ENCODE measurements around the gene ZNF813.

DNA sequence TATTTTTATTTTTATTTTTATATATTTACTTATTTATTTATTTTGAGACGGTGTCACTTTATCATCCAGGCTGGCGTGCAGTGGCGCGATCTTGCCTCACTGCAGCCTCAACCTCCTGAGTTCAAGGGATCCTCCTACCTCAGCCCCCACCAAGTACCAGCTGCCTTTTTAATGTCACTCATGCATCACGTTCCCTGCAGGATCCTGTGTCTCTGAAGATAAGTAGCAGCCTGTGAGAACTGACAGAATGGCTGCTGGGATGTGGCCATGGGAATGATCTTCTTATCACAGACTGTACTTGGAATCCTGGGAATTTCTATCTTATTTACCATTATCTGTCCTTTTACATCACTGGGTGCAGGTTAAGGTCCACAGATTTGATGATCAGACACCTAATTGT lies 45.0 kb upstream of the ZNF813 start:
- TF ChIP-seq, protein P1, sequence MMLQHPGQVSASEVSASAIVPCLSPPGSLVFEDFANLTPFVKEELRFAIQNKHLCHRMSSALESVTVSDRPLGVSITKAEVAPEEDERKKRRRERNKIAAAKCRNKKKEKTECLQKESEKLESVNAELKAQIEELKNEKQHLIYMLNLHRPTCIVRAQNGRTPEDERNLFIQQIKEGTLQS (IDR thresholded peaks at IDR 0.05): no peak
- TF ChIP-seq, protein P1 (CRISPR knock-in tag; conservative IDR thresholded peaks at IDR 0.05): no peak
- TF ChIP-seq CTBP1 (IDR thresholded peaks at IDR 0.05; ENCODE audit: borderline replicate concordance) (no peak), ZNF184 (CRISPR knock-in tag; IDR thresholded peaks at IDR 0.05) (no peak), KDM1A (IDR thresholded peaks at IDR 0.05) (no peak), POLR2AphosphoS5 (IDR thresholded peaks at IDR 0.05; ENCODE audit: control insufficient read depth, insufficient read depth, low read depth, low read length) (no peak), ZFP36 (IDR thresholded peaks at IDR 0.05; ENCODE audit: low read depth, low read length, partially characterized antibody) (no peak), EP300 (IDR thresholded peaks at IDR 0.05; ENCODE audit: low read length) (no peak), ZBTB8A (IDR thresholded peaks at IDR 0.05; ENCODE audit: partially characterized antibody) (no peak), CHD2 (IDR thresholded peaks at IDR 0.05; ENCODE audit: low read depth, low read length) (no peak)
- TF ChIP-seq, protein P2, sequence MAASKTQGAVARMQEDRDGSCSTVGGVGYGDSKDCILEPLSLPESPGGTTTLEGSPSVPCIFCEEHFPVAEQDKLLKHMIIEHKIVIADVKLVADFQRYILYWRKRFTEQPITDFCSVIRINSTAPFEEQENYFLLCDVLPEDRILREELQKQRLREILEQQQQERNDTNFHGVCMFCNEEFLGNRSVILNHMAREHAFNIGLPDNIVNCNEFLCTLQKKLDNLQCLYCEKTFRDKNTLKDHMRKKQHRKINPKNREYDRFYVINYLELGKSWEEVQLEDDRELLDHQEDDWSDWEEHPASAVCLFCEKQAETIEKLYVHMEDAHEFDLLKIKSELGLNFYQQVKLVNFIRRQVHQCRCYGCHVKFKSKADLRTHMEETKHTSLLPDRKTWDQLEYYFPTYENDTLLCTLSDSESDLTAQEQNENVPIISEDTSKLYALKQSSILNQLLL (CRISPR knock-in tag; IDR thresholded peaks at IDR 0.05; ENCODE audit: borderline replicate concordance): no peak
- TF ChIP-seq, protein P3, sequence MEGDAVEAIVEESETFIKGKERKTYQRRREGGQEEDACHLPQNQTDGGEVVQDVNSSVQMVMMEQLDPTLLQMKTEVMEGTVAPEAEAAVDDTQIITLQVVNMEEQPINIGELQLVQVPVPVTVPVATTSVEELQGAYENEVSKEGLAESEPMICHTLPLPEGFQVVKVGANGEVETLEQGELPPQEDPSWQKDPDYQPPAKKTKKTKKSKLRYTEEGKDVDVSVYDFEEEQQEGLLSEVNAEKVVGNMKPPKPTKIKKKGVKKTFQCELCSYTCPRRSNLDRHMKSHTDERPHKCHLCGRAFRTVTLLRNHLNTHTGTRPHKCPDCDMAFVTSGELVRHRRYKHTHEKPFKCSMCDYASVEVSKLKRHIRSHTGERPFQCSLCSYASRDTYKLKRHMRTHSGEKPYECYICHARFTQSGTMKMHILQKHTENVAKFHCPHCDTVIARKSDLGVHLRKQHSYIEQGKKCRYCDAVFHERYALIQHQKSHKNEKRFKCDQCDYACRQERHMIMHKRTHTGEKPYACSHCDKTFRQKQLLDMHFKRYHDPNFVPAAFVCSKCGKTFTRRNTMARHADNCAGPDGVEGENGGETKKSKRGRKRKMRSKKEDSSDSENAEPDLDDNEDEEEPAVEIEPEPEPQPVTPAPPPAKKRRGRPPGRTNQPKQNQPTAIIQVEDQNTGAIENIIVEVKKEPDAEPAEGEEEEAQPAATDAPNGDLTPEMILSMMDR (IDR thresholded peaks at IDR 0.05 in 2 of 3, conservative IDR thresholded peaks at IDR 0.05 in 1 of 3; ENCODE audit: insufficient read depth in 2 of 3, low read depth in 1 of 3, low read length in 3 of 3): no peak

Data from K562 (cell line).